Skeletal muscle tissue (tissue), 4 donors: ENCODE data around the gene PRKCE. TPM values are rescaled to one million over a fixed set of nuclear protein-coding genes. Genes with fewer than 3 reads are reported as not detected.

ENCODE experiments used
- H3K27ac ChIP-seq: one replicate; pipeline ENCODE4 v1.7.0; 2013; ENCODE audit warnings: mild to moderate bottlenecking, low read depth, low read length, inconsistent platforms
- H3K27me3 ChIP-seq, 3 donors: one replicate each; pipeline ENCODE4 v1.7.0; 2013; ENCODE audit warnings: low read length in 3 of 3; ENCODE audit not compliant: control insufficient read depth in 3 of 3, insufficient read depth in 3 of 3
- H3K36me3 ChIP-seq, 3 donors: one replicate each; pipeline ENCODE4 v1.7.0; 2013; ENCODE audit warnings: low read length in 3 of 3; ENCODE audit not compliant: control insufficient read depth in 3 of 3, insufficient read depth in 3 of 3
- H3K4me1 ChIP-seq, 3 donors: one replicate each; pipeline ENCODE4 v1.7.0; 2013; ENCODE audit warnings: low read length in 3 of 3, mild to moderate bottlenecking in 3 of 3; ENCODE audit not compliant: control insufficient read depth in 3 of 3, insufficient read depth in 3 of 3
- H3K4me3 ChIP-seq, 3 donors: one replicate each; pipeline ENCODE4 v1.7.0; 2013; ENCODE audit warnings: low read length in 3 of 3
- H3K9ac ChIP-seq, 3 donors: one replicate each; pipeline ENCODE4 v1.7.0; 2013; ENCODE audit warnings: low read length in 3 of 3, mild to moderate bottlenecking in 3 of 3, moderate library complexity in 2 of 3, low read depth in 1 of 3
- H3K9me3 ChIP-seq, 3 donors: one replicate each; pipeline ENCODE4 v1.7.0; 2013; ENCODE audit warnings: low read length in 3 of 3; ENCODE audit not compliant: control insufficient read depth in 3 of 3
- total RNA-seq: library from RNA; depleted of rRNA; stranded (reverse); fragments of >200 nt; gene quantifications from one replicate; pipeline ENCODE4 v1.2.3, GENCODE V29; 2014
- donor health status: Osteomylitis.

Gene PRKCE
- total RNA-seq, 1 donor from 2014 or later: 9.4 TPM

- H3K36me3 ChIP-seq: no peaks in the 10 kb centered on the region
- H3K27ac ChIP-seq: peak overlapping the region; percentile 4
- H3K27me3 ChIP-seq: no peaks in the 10 kb centered on the region
- no peak overlapping the region for H3K4me3 ChIP-seq
- peaks cover 24 to 27% (median 26%) of the 10 kb centered on the region in 3 donors for H3K4me1 ChIP-seq
- no peaks in the 10 kb centered on the region for H3K9me3 ChIP-seq
- no peak overlapping the region for H3K9ac ChIP-seq
Measured at GRCh38 chr2:45881970-45882581, 230.6 kb downstream of the PRKCE start.

- Histone ChIP-seq H3K36me3 (no peaks in the 10 kb centered on the region), H3K9me3 (no peaks in the 10 kb centered on the region), H3K27me3 (no peaks in the 10 kb centered on the region), H3K27ac (peak overlapping the region; percentile 4), H3K4me1 (peaks cover 24 to 33% (median 27%) of the 10 kb centered on the region in 3 donors), H3K9ac (peak overlapping the region in 1 of 3 donors; percentile 8), H3K4me3 (peak overlapping the region in 1 of 3 donors; percentile 32)
Measured at GRCh38 chr2:45882707-45883602, 231.5 kb downstream of the PRKCE start.

GRCh38 chr2:45883603-45884000 is 232.1 kb downstream of the PRKCE start:
- H3K36me3 ChIP-seq: no peaks in the 10 kb centered on the region
- H3K27me3 ChIP-seq: no peaks in the 10 kb centered on the region
- no peak overlapping the region for H3K27ac ChIP-seq
- no peak overlapping the region for H3K9ac ChIP-seq
- no peaks in the 10 kb centered on the region for H3K9me3 ChIP-seq
- peaks cover 24 to 35% (median 27%) of the 10 kb centered on the region in 3 donors for H3K4me1 ChIP-seq
- H3K4me3 ChIP-seq: no peak overlapping the region

- Histone ChIP-seq H3K27ac (no peak overlapping the region), H3K9ac (no peak overlapping the region), H3K9me3 (no peaks in the 10 kb centered on the region), H3K4me3 (no peak overlapping the region), H3K27me3 (no peaks in the 10 kb centered on the region), H3K4me1 (peaks cover 25 to 35% (median 29%) of the 10 kb centered on the region in 3 donors), H3K36me3 (no peaks in the 10 kb centered on the region)
Measured at GRCh38 chr2:45884126-45884525, 232.7 kb downstream of the PRKCE start.

- Histone ChIP-seq H3K27me3 (no peaks in the 10 kb centered on the region), H3K4me1 (peaks cover 26 to 35% (median 31%) of the 10 kb centered on the region in 3 donors), H3K27ac (peak overlapping the region; percentile 8), H3K4me3 (no peak overlapping the region), H3K9me3 (no peaks in the 10 kb centered on the region), H3K9ac (no peak overlapping the region), H3K36me3 (no peaks in the 10 kb centered on the region)
Measured at GRCh38 chr2:45885171-45885621, 233.7 kb downstream of the PRKCE start.

GRCh38 chr2:45886171-45886663 is 234.7 kb downstream of the PRKCE start:
- Histone ChIP-seq H3K4me3 (no peak overlapping the region), H3K9ac (no peak overlapping the region), H3K9me3 (no peaks in the 10 kb centered on the region), H3K27me3 (no peaks in the 10 kb centered on the region), H3K36me3 (no peaks in the 10 kb centered on the region), H3K4me1 (peaks cover 26 to 36% (median 31%) of the 10 kb centered on the region in 3 donors), H3K27ac (peak overlapping the region; percentile 8)

GRCh38 chr2:45888167-45888566 is 236.7 kb downstream of the PRKCE start:
- no peaks in the 10 kb centered on the region for H3K9me3 ChIP-seq
- peaks cover 30 to 35% (median 32%) of the 10 kb centered on the region in 3 donors for H3K4me1 ChIP-seq
- H3K4me3 ChIP-seq: no peak overlapping the region
- no peaks in the 10 kb centered on the region for H3K36me3 ChIP-seq
- H3K27me3 ChIP-seq: no peaks in the 10 kb centered on the region
- H3K9ac ChIP-seq: no peak overlapping the region
- H3K27ac ChIP-seq: no peak overlapping the region

GRCh38 chr2:45888641-45889040 is 237.2 kb downstream of the PRKCE start:
- Histone ChIP-seq H3K9ac (no peak overlapping the region), H3K27me3 (no peaks in the 10 kb centered on the region), H3K4me1 (peaks cover 25 to 30% (median 27%) of the 10 kb centered on the region in 3 donors), H3K27ac (no peak overlapping the region), H3K4me3 (no peak overlapping the region), H3K9me3 (no peaks in the 10 kb centered on the region), H3K36me3 (no peaks in the 10 kb centered on the region)

GRCh38 chr2:45889053-45889452 is 237.6 kb downstream of the PRKCE start:
- Histone ChIP-seq H3K4me1 (peaks cover 22 to 27% (median 23%) of the 10 kb centered on the region in 3 donors), H3K27ac (no peak overlapping the region), H3K36me3 (no peaks in the 10 kb centered on the region), H3K4me3 (no peak overlapping the region), H3K9me3 (no peaks in the 10 kb centered on the region), H3K27me3 (no peaks in the 10 kb centered on the region), H3K9ac (no peak overlapping the region)
